Neural progenitor cell (in vitro differentiated cells): ENCODE measurements around the gene CUL2. TPM values are rescaled to one million over a fixed set of nuclear protein-coding genes. Genes with fewer than 3 reads are reported as not detected.

ENCODE experiments used
- DNase-seq: peaks from one replicate; pipeline ENCODE4 v3.0.0-alpha.2; 2016; ENCODE audit warnings: low spot score
- H2AFZ ChIP-seq: fragments of 200-600 bp; sonication (generic); replicated peaks from 2 replicates; pipeline ENCODE4 v1.6.1; 2016; ENCODE audit warnings: antibody characterized with exemption
- H3F3A ChIP-seq: fragments of 200-600 bp; sonication (generic); 2 replicates; pipeline ENCODE4 v1.6.1; 2016; ENCODE audit warnings: antibody characterized with exemption, low read depth
- H3K27ac ChIP-seq: fragments of 200-600 bp; sonication (generic); 2 replicates; pipeline ENCODE4 v1.5.1; 2016; ENCODE audit warnings: mild to moderate bottlenecking
- H3K27me3 ChIP-seq: fragments of 200-600 bp; sonication (generic); 2 replicates; pipeline ENCODE4 v1.6.1; 2016; ENCODE audit warnings: mild to moderate bottlenecking, moderate library complexity
- H3K36me3 ChIP-seq: fragments of 200-600 bp; sonication (generic); 2 replicates; pipeline ENCODE4 v1.5.1; 2016
- H3K4me1 ChIP-seq: fragments of 200-600 bp; sonication (generic); 2 replicates; pipeline ENCODE4 v1.6.1; 2016; ENCODE audit warnings: mixed run types
- H3K4me2 ChIP-seq: fragments of 200-600 bp; sonication (generic); 2 replicates; pipeline ENCODE4 v1.6.1; 2016
- H3K4me3 ChIP-seq: fragments of 200-600 bp; sonication (generic); 2 replicates; pipeline ENCODE4 v1.5.1; 2016
- H3K79me2 ChIP-seq: fragments of 200-600 bp; sonication (generic); 2 replicates; pipeline ENCODE4 v1.6.1; 2016; ENCODE audit warnings: low read depth
- H3K9ac ChIP-seq: fragments of 200-600 bp; sonication (generic); 2 replicates; pipeline ENCODE4 v1.6.1; 2016
- H3K9me3 ChIP-seq: fragments of 200-600 bp; sonication (generic); 2 replicates; pipeline ENCODE4 v1.5.1; 2016; ENCODE audit warnings: low read depth
- H4K20me1 ChIP-seq: fragments of 200-600 bp; sonication (generic); 2 replicates; pipeline ENCODE4 v1.6.1; 2016; ENCODE audit warnings: low read depth
- H3K27ac Mint-ChIP-seq: 3 replicates; pipeline ENCODE4 v1.8.0; 2021; ENCODE audit warnings: mixed read lengths
- H3K27me3 Mint-ChIP-seq: 2 replicates; pipeline ENCODE4 v1.8.0; 2022; ENCODE audit warnings: low read depth, mild to moderate bottlenecking, inconsistent platforms, moderate library complexity, mixed read lengths; ENCODE audit not compliant: insufficient read depth
- H3K36me3 Mint-ChIP-seq: 3 replicates; pipeline ENCODE4 v1.8.0; 2021; ENCODE audit warnings: mixed read lengths
- H3K4me1 Mint-ChIP-seq: 3 replicates; pipeline ENCODE4 v1.8.0; 2021; ENCODE audit warnings: mixed read lengths
- H3K4me3 Mint-ChIP-seq: 3 replicates; pipeline ENCODE4 v1.8.0; 2021; ENCODE audit warnings: mild to moderate bottlenecking, moderate library complexity, mixed read lengths
- H3K9me3 Mint-ChIP-seq: 3 replicates; pipeline ENCODE4 v1.8.0; 2020; ENCODE audit warnings: mixed read lengths
- CTCF ChIP-seq: fragments of 200-600 bp; sonication (generic); IDR thresholded peaks from 2 replicates; pipeline ENCODE4 v1.5.1; 2017; ENCODE audit warnings: antibody characterized with exemption, mild to moderate bottlenecking
- EZH2 ChIP-seq: fragments of 200-600 bp; sonication (generic); IDR thresholded peaks from 2 replicates; pipeline ENCODE4 v1.6.1; 2017; ENCODE audit warnings: antibody characterized with exemption, mild to moderate bottlenecking, moderate library complexity
- EZH2phosphoT487 ChIP-seq: fragments of 200-600 bp; sonication (generic); IDR thresholded peaks from 2 replicates; pipeline ENCODE4 v1.6.1; 2017; ENCODE audit warnings: antibody characterized with exemption
- total RNA-seq: library from RNA; depleted of rRNA; stranded (reverse); fragments of >200 nt; gene quantifications from 2 replicates; pipeline ENCODE4 v1.2.3, GENCODE V29; 2015; ENCODE audit warnings: low replicate concordance

The CUL2 gene
- total RNA-seq, 1 donor from 2014 or later: 40.3 TPM

DNA sequence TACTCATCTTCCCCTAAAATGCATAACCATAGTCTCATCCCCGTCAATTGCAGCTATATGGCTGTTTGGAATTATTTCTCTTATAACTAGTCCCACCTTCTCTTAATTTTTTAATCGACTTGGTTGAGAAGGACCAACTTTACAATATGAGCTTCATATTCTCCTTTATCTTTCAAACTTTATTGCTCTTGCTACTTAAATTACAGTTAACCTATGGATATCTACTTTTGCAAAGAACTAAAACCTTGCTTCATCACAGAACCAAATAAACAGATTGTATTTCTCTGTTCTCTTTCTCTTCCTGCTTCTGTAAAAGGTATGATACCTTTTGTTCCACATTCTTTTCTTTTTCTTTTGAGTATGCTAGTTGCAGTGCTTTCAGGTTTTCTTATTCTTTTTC lies 42.6 kb upstream of the CUL2 start:
- no peaks in the 10 kb centered on the region for H3K27me3 ChIP-seq
- Mint-ChIP-seq H3K4me3 (no peak overlapping the region), H3K27ac (no peak overlapping the region), H3K9me3 (no peaks in the 10 kb centered on the region), H3K27me3 (peaks cover 3% of the 10 kb centered on the region), H3K4me1 (peaks cover 24% of the 10 kb centered on the region), H3K36me3 (peaks cover 5% of the 10 kb centered on the region)
- H3K79me2 ChIP-seq: peaks cover 74% of the 10 kb centered on the region
- no peak overlapping the region for H3K9ac ChIP-seq
- no peak for DNase-seq
- H4K20me1 ChIP-seq: peaks cover 21% of the 10 kb centered on the region
- peaks cover 4% of the 10 kb centered on the region for H3K4me1 ChIP-seq
- TF ChIP-seq EZH2 (no peak), CTCF (no peak), EZH2phosphoT487 (no peak)
- no peaks in the 10 kb centered on the region for H3K9me3 ChIP-seq
- no peak overlapping the region for H3K4me2 ChIP-seq
- H3K36me3 ChIP-seq: peaks cover 3% of the 10 kb centered on the region
- no peak overlapping the region for H2AFZ ChIP-seq
- no peak overlapping the region for H3K4me3 ChIP-seq
- no peak overlapping the region for H3K27ac ChIP-seq
- peaks cover 5% of the 10 kb centered on the region for H3F3A ChIP-seq

GRCh38 chr10:35130663-35131062 lies 40.5 kb upstream of the CUL2 start:
- Histone ChIP-seq H3K79me2 (peaks cover 61% of the 10 kb centered on the region), H3K9ac (no peak overlapping the region), H3K4me2 (no peak overlapping the region), H3K36me3 (peaks cover 3% of the 10 kb centered on the region), H4K20me1 (peaks cover 10% of the 10 kb centered on the region), H3K4me3 (no peak overlapping the region), H3K4me1 (peaks cover 4% of the 10 kb centered on the region), H3K27ac (no peak overlapping the region), H3K9me3 (no peaks in the 10 kb centered on the region), H3F3A (peaks cover 15% of the 10 kb centered on the region), H2AFZ (no peak overlapping the region), H3K27me3 (no peaks in the 10 kb centered on the region)
- Mint-ChIP-seq H3K27me3 (peaks cover 3% of the 10 kb centered on the region), H3K27ac (no peak overlapping the region), H3K4me1 (peaks cover 26% of the 10 kb centered on the region), H3K36me3 (peaks cover 5% of the 10 kb centered on the region), H3K4me3 (no peak overlapping the region), H3K9me3 (no peaks in the 10 kb centered on the region)
- DNase-seq: no peak
- no peak for TF ChIP-seq EZH2phosphoT487
- no peak for TF ChIP-seq CTCF
- no peak for TF ChIP-seq EZH2

DNA sequence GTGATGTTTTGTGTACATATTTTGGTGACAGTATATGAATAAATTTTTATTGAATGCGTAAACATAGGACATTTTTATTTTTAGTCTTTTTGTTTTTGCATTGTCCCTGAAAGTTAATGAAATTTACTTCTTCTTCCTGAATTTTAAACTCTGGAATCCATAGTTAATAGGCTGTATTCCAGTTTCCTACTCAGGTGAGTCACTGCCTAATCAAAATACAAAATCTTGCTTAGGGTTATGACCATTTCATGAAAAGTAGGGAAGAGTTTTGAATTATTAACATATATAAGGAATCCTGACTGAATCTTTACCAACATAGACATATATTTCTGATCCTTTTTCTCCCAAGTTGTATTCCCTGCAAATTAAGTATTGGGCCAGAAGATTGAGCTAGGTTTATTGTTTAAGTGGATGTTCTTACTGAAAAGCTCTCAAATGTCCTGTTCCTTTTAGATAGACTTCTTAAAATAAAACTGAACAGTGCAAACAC lies 39.1 kb upstream of the CUL2 start:
- H3K36me3 ChIP-seq: peaks cover 3% of the 10 kb centered on the region
- H3K4me3 ChIP-seq: no peak overlapping the region
- Mint-ChIP-seq H3K36me3 (peaks cover 5% of the 10 kb centered on the region), H3K4me3 (peak overlapping the region; percentile 92), H3K9me3 (no peaks in the 10 kb centered on the region), H3K27me3 (peaks cover 3% of the 10 kb centered on the region), H3K27ac (no peak overlapping the region), H3K4me1 (peaks cover 23% of the 10 kb centered on the region)
- no peak overlapping the region for H3K9ac ChIP-seq
- TF ChIP-seq EZH2phosphoT487: no peak
- no peak for TF ChIP-seq CTCF
- no peak for TF ChIP-seq EZH2
- no peaks in the 10 kb centered on the region for H3K27me3 ChIP-seq
- peak overlapping the region; percentile 35 for H3K4me2 ChIP-seq
- DNase-seq: no peak
- H3K9me3 ChIP-seq: no peaks in the 10 kb centered on the region
- H2AFZ ChIP-seq: no peak overlapping the region
- H3K4me1 ChIP-seq: peaks cover 4% of the 10 kb centered on the region
- H3K27ac ChIP-seq: no peak overlapping the region
- H3K79me2 ChIP-seq: peaks cover 61% of the 10 kb centered on the region
- peaks cover 15% of the 10 kb centered on the region for H3F3A ChIP-seq
- peaks cover 8% of the 10 kb centered on the region for H4K20me1 ChIP-seq
